ENCODE results near the gene MTHFSD. TPM values are rescaled to one million over a fixed set of nuclear protein-coding genes. Genes with fewer than 3 reads are reported as not detected.

MTHFSD gene
- total and polyA plus RNA-seq, 3 donors from 2014 or later: 42.2 to 55.6 (median 45.0) TPM

DNA sequence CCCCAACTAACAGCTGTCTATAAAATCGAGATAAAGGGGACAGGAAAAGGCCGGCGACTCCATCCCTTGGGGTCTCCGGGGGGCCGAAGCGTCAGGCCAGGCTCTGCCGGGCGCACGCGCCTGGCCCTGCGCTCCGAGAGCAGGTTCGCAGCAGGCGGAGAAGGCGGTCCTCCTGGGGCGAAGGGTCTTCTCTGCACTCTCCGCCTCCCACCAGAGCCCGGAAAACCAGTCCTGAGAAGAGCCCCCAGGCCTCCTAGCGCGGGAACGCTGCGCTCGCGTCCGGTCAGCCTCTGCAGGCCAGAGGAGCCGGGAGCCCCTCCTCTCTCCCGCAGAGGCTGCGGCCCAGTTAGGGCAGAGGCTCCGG, 39.6 kb downstream of the MTHFSD start:
- no peak for DNase-seq
- H3K9me3 ChIP-seq: no peaks in the 10 kb centered on the region
- H3K27me3 ChIP-seq: no peaks in the 10 kb centered on the region
- TF ChIP-seq POLR2A (IDR thresholded peaks at IDR 0.05): no peak
- TF ChIP-seq, protein P1, sequence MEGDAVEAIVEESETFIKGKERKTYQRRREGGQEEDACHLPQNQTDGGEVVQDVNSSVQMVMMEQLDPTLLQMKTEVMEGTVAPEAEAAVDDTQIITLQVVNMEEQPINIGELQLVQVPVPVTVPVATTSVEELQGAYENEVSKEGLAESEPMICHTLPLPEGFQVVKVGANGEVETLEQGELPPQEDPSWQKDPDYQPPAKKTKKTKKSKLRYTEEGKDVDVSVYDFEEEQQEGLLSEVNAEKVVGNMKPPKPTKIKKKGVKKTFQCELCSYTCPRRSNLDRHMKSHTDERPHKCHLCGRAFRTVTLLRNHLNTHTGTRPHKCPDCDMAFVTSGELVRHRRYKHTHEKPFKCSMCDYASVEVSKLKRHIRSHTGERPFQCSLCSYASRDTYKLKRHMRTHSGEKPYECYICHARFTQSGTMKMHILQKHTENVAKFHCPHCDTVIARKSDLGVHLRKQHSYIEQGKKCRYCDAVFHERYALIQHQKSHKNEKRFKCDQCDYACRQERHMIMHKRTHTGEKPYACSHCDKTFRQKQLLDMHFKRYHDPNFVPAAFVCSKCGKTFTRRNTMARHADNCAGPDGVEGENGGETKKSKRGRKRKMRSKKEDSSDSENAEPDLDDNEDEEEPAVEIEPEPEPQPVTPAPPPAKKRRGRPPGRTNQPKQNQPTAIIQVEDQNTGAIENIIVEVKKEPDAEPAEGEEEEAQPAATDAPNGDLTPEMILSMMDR (IDR thresholded peaks at IDR 0.05): no peak
- H3K27ac ChIP-seq: no peak overlapping the region
- 29 to 48% methylated on average over 16 to 28 of the region's 29 CpGs for WGBS, 2 donors
- peak overlapping the region in 1 of 2 donors; percentile 40 for H3K4me3 ChIP-seq
- H3K36me3 ChIP-seq (ENCODE audit: low read depth, missing control alignments): no peaks in the 10 kb centered on the region
- H3K4me1 ChIP-seq: no peaks in the 10 kb centered on the region
- intact Hi-C loops (cut with DNase I; ENCODE audit: low total_unique reads): loop anchor here (5.0 kb wide), 2 partner anchors 173 to 443 kb away; no protein-coding TSS in a partner anchor

DNA sequence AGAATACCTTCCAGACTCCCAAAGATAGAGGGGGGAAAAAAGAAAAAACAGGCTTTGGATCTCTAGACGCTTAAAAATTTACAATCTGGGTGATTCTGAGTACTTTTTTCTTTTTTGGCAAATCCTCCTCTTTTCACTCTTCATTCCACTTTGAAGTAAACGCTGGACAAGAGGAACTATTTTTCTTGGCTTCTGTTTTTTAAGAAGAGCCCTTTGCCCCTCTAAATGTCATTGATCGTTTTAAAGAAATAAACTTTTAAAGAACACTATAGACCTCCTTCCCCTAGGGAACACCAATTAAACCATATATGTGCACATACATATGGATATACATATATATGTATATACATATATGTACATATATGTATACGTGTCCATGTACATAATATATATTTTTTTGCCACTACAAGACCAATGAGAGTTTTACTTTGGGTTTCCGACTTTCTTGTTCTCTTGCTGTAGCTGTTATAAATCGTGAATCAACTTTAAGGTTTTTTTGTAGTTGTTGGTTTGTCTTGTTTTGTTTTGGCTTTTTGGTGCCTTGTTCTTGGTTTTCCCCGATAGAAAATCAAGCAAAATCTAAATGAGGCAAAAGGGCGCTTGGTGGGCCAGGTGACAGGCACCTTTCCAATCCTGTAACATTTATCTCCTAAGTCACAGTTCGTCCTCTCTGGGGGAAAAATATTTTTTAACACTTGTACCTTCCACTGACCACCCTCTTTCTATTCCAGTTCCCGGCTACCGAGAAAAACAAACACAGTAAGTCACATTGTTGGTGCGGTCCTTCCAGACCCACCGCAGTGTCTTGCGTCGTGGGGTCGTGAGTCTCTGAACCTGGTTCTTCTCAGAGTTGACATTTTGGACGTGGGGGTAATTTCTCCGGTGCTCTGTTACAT, 40.3 kb downstream of the MTHFSD start:
- H3K4me1 ChIP-seq: no peaks in the 10 kb centered on the region
- H3K9me3 ChIP-seq: no peaks in the 10 kb centered on the region
- DNase-seq: no peak
- no peaks in the 10 kb centered on the region for H3K36me3 ChIP-seq (ENCODE audit: low read depth, missing control alignments)
- TF ChIP-seq, protein P1 (IDR thresholded peaks at IDR 0.05): no peak
- TF ChIP-seq POLR2A (IDR thresholded peaks at IDR 0.05): no peak
- H3K27ac ChIP-seq: no peak overlapping the region
- H3K27me3 ChIP-seq: no peaks in the 10 kb centered on the region
- WGBS, 2 donors: 33 to 34% methylated on average over 18 of the region's 18 CpGs
- intact Hi-C loops (cut with DNase I; ENCODE audit: low total_unique reads): loop anchor here (5.0 kb wide), 2 partner anchors 172 to 442 kb away; no protein-coding TSS in a partner anchor
- no peak overlapping the region for H3K4me3 ChIP-seq

DNA sequence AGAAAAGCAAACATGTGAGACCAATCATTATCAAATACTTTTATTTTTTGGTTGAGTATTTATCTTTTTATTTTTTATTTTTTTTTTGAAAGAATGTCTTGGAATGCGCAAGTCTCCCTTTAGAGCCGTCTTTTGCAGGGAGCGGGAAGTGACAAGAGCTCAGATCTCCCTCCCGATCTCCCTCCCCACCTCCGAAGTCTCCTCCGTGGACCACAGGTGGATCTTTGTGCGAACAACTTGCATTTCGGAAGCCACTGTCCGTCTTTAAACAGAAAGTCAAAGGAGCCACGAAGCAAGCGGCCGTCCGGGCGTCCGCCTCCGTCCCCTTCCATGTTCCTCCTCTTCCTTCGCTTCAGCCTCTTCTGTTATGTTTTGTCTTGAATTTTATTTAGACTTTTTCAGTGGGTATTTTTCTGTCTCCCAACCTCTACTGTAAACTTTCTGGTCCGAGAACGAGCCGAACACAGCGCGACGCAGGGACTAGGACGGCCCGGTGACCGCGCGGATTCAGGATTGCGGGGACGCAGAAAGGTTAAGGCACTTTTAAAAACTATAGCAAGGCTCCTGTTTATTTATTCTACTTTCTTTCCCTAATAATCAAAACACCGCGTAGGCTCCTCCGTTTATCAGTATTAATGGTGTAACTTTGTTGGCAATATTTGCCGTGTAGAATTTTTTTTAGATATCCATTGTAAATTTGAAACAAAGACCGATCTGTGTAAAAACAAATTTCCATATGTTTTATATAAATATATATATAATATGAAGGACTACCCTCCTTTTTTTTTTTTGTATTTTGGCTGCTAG, 41.4 kb downstream of the MTHFSD start:
- H3K27me3 ChIP-seq: no peaks in the 10 kb centered on the region
- TF ChIP-seq POLR2A (IDR thresholded peaks at IDR 0.05): no peak
- TF ChIP-seq, protein P1 (IDR thresholded peaks at IDR 0.05): no peak
- H3K4me1 ChIP-seq: peaks cover 3% of the 10 kb centered on the region
- DNase-seq: no peak
- H3K9me3 ChIP-seq: no peaks in the 10 kb centered on the region
- intact Hi-C loops (cut with DNase I; ENCODE audit: low total_unique reads): no loop called here
- H3K27ac ChIP-seq: no peak overlapping the region
- 45 to 72% methylated on average over 35 of the region's 35 CpGs for WGBS, 2 donors
- H3K4me3 ChIP-seq: no peak overlapping the region
- H3K36me3 ChIP-seq (ENCODE audit: low read depth, missing control alignments): no peaks in the 10 kb centered on the region

DNA sequence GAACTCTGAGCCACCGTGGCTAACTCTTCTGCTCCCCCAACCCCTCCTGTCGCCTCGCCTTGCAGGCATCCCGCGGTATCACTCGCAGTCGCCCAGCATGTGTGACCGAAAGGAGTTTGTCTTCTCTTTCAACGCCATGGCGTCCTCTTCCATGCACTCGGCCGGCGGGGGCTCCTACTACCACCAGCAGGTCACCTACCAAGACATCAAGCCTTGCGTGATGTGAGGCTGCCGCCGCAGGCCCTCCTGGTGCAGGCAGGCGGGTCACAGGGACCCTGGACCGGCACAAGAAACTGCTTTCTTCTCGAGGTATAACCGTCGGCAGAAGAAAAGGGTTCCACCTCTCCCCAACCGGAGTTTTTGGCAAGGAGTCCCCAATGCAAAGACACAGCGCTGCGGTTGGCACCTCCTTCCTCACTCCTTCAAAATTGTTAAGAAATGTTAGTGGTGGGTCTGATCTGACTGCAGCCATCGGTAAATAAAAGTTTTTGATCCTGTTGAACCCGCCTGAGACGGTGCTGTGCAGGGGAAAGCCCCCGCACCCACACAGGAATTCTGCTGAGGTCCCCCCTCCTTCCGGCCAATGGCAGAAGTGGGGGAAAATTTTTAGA, 42.1 kb downstream of the MTHFSD start:
- TF ChIP-seq, protein P1 (IDR thresholded peaks at IDR 0.05): no peak
- no peak for TF ChIP-seq POLR2A (IDR thresholded peaks at IDR 0.05)
- Histone ChIP-seq H3K27me3 (no peaks in the 10 kb centered on the region), H3K4me1 (peaks cover 10% of the 10 kb centered on the region), H3K27ac (no peak overlapping the region), H3K9me3 (no peaks in the 10 kb centered on the region), H3K36me3 (ENCODE audit: low read depth, missing control alignments) (no peaks in the 10 kb centered on the region), H3K4me3 (no peak overlapping the region)
- WGBS, 2 donors: 45 to 75% methylated on average over 25 to 29 of the region's 29 CpGs
- intact Hi-C loops (cut with DNase I; ENCODE audit: low total_unique reads): no loop called here
- DNase-seq: no peak
